Mammary microvascular endothelial cell (primary cell): ENCODE results near the gene UBE2B. TPM values are rescaled to one million over a fixed set of nuclear protein-coding genes. Genes with fewer than 3 reads are reported as not detected.

Experiments used
- total RNA-seq: library from RNA; depleted of rRNA; stranded (reverse); fragments of >200 nt; gene quantifications from 2 replicates; pipeline ENCODE4 v1.2.3, GENCODE V29; 2015

Gene UBE2B
- 33.5 and 37.2 TPM in 2 replicates for total RNA-seq

DNA sequence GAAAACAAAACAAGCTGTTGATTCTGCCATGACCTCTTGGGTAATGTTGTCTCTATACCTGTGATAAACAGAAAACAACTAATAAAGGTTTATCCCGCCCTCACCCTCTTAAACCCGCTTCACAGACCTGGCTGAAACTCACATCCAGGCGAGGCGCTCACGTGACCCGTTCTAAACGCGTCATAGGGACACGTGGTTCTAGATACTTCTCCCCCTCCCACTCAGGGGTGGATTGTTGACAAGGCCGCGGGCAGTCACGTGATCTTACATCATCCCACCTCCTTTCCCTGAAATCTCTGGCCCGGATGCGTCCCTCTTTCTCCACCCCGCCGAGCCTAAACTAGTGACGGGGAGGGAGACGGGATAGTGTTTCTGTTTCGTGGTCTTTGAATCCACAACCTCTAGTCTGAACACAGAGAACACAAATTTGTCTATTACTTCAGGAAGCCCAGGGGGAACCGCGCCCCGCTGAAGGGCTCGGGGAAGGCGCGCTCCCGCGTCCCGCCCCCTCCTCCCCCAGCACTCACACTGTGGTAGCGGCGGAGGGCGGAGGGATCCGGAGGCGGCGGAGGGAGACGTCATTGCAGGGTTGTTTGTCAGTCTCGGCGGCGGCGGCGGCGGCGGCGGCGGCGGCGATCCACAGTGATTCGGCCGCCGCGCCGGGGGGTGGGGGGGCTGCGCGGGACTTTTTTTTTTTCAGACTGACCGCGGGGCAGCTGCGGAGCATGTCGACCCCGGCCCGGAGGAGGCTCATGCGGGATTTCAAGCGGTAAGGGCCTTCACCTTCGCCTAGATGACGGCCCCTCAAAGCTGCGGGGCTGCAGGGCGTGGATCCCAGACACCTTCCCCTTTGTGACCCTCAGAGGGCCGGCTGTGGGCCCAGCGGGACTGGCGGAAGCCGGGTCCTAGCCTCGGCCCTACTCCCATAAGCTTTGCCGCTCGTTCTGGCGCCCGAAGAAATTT lies at the start of gene UBE2B:
UBE2B (plus strand) TSS at position 699 of the 963 bp plus-strand sequence; CDS start at position 726, 27 bp downstream.

DNA sequence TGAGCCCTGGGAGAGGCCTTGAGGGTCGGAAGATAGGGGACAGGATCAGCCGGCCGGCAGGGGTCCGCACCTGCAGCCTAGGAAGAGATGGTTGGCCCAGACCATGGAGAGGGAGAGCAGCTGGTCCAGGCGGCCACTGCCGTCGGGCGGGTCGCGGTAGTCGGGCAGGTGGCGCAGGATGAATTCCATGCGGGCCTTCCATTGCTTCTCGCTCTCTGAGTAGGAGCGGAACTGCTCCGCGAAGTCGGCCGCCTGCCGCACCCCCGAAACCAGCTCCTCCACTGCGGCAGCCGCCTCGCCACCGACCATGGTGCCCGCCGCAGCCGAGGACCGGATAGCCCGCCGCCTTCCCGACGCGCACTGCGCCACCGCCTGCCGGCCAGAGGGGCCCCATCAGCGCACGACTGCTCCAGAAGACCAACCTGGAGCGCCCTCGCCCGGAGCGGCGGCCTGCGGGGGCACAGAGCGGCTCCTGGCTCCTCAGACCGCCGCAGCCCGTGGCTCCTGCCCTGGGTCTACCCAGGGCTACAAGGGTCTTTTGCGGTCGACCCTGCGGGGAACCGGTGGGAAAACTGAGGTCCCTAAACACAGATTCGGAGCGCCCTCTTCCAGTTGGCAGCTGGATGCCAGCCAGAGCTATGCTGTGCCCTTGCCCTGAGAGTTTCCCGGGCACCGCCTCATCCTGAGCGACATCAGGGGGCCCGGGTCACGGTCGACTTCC lies 40.3 kb downstream of the UBE2B start, which contains the start of gene CDKN2AIPNL:
CDKN2AIPNL (minus strand) TSS at position 336 of the 721 bp plus-strand sequence; CDS start at position 309, 27 bp downstream.

Other genes with a start within 250 kb of the UBE2B start
- 293 and 312 TPM in 2 replicates for gene SKP1, start 194.6 kb upstream of the UBE2B start, total RNA-seq
- gene PPP2CA, start 145.5 kb upstream of the UBE2B start, total RNA-seq, result 189 and 203 TPM in 2 replicates
- gene CDKL3, start 4.4 kb upstream of the UBE2B start, total RNA-seq, result 0.40 TPM in 1 of 2 replicates, not detected in the other
- 38.6 and 47.3 TPM in 2 replicates for gene CDKN2AIPNL, start 40.3 kb downstream of the UBE2B start, total RNA-seq
- 25.6 and 26.4 TPM in 2 replicates for gene JADE2, start 154.1 kb downstream of the UBE2B start, total RNA-seq